ENCODE data around the gene ENO3. TPM values are rescaled to one million over a fixed set of nuclear protein-coding genes. Genes with fewer than 3 reads are reported as not detected.
"Not testable (repeated sequence)": the region's sequence is repeated elsewhere in the genome, so short reads cannot be mapped to it uniquely, and the experiment has no call there.

Gene ENO3
- total RNA-seq (ENCODE audit: unreplicated experiment): 62.1 TPM
- long read RNA-seq, transcript ENO3-201 (12 exons, 1,521 nt): major isoform, 14 of 72 reads
- long read RNA-seq, partial matches to known transcripts: 3 of 72 reads
- long read RNA-seq, other reads (novel, unspliced or antisense): 54 of 72 reads

GRCh38 chr17:4950746-4951204, at the start of gene ENO3:
TSS of gene ENO3 (plus strand) at chr17:4951119. CDS start at chr17:4951830, 711 bp downstream.
- peaks cover 5% of the 10 kb centered on the region for H3K36me3 Mint-ChIP-seq (ENCODE audit: unreplicated experiment)
- no peak for TF ChIP-seq CTCF (IDR thresholded peaks at IDR 0.05; ENCODE audit: partially characterized antibody, unreplicated experiment)
- H3K4me1 Mint-ChIP-seq (ENCODE audit: low read depth, unreplicated experiment): peaks cover 26% of the 10 kb centered on the region
- peaks cover 7% of the 10 kb centered on the region for H3K27me3 Mint-ChIP-seq (ENCODE audit: unreplicated experiment)
- peaks cover 17% of the 10 kb centered on the region for H3K9me3 Mint-ChIP-seq (ENCODE audit: unreplicated experiment)
- H3K4me3 Mint-ChIP-seq (ENCODE audit: unreplicated experiment): peak within 1 kb of the TSS; percentile 88
- DNase-seq: peak; percentile 63
- peak within 1 kb of the TSS; percentile 94 for H3K27ac Mint-ChIP-seq (ENCODE audit: unreplicated experiment)

- H3K9me3 Mint-ChIP-seq (ENCODE audit: unreplicated experiment): peaks cover 6% of the 10 kb centered on the region
Observed at GRCh38 chr17:4901648-4902344, 49.1 kb upstream of the ENO3 start.

GRCh38 chr17:4902540-4902939, 48.4 kb upstream of the ENO3 start:
- peaks cover 20% of the 10 kb centered on the region for H3K27me3 Mint-ChIP-seq (ENCODE audit: unreplicated experiment)
- H3K9me3 Mint-ChIP-seq (ENCODE audit: unreplicated experiment): peaks cover 6% of the 10 kb centered on the region
- H3K4me1 Mint-ChIP-seq (ENCODE audit: low read depth, unreplicated experiment): peaks cover 10% of the 10 kb centered on the region
- no peaks in the 10 kb centered on the region for H3K36me3 Mint-ChIP-seq (ENCODE audit: unreplicated experiment)
- H3K27ac Mint-ChIP-seq (ENCODE audit: unreplicated experiment): no peak overlapping the region
- no peak for TF ChIP-seq CTCF (IDR thresholded peaks at IDR 0.05; ENCODE audit: partially characterized antibody, unreplicated experiment)
- no peak overlapping the region for H3K4me3 Mint-ChIP-seq (ENCODE audit: unreplicated experiment)
- no peak for DNase-seq

More at GRCh38 chr17:4901648-4902344, 49.1 kb upstream of the ENO3 start:
- no peak for DNase-seq
- TF ChIP-seq CTCF (IDR thresholded peaks at IDR 0.05; ENCODE audit: partially characterized antibody, unreplicated experiment): no peak
- H3K27ac Mint-ChIP-seq (ENCODE audit: unreplicated experiment): no peak overlapping the region
- H3K36me3 Mint-ChIP-seq (ENCODE audit: unreplicated experiment): no peaks in the 10 kb centered on the region
- no peak overlapping the region for H3K4me3 Mint-ChIP-seq (ENCODE audit: unreplicated experiment)
- H3K4me1 Mint-ChIP-seq (ENCODE audit: low read depth, unreplicated experiment): peaks cover 10% of the 10 kb centered on the region
- peaks cover 20% of the 10 kb centered on the region for H3K27me3 Mint-ChIP-seq (ENCODE audit: unreplicated experiment)

- peak within 1 kb of the TSS; percentile 0 for H3K27ac Mint-ChIP-seq (ENCODE audit: unreplicated experiment)
- peaks cover 20% of the 10 kb centered on the region for H3K27me3 Mint-ChIP-seq (ENCODE audit: unreplicated experiment)
- H3K36me3 Mint-ChIP-seq (ENCODE audit: unreplicated experiment): no peaks in the 10 kb centered on the region
- DNase-seq: peak; percentile 78
- H3K4me3 Mint-ChIP-seq (ENCODE audit: unreplicated experiment): no peak within 1 kb of the TSS
- H3K4me1 Mint-ChIP-seq (ENCODE audit: low read depth, unreplicated experiment): peaks cover 10% of the 10 kb centered on the region
- H3K9me3 Mint-ChIP-seq (ENCODE audit: unreplicated experiment): peaks cover 6% of the 10 kb centered on the region
- TF ChIP-seq CTCF (IDR thresholded peaks at IDR 0.05; ENCODE audit: partially characterized antibody, unreplicated experiment): peak; percentile 79
Observed at GRCh38 chr17:4903051-4903818, 47.7 kb upstream of the ENO3 start, which contains the start of gene CHRNE. TSS of gene CHRNE (minus strand) at chr17:4903098. CDS start at chr17:4903063, 35 bp downstream.

- H3K27ac Mint-ChIP-seq (ENCODE audit: unreplicated experiment); H3K4me3 Mint-ChIP-seq (ENCODE audit: unreplicated experiment); H3K4me1 Mint-ChIP-seq (ENCODE audit: low read depth, unreplicated experiment); H3K36me3 Mint-ChIP-seq (ENCODE audit: unreplicated experiment); H3K9me3 Mint-ChIP-seq (ENCODE audit: unreplicated experiment); DNase-seq: not testable (repeated sequence)
- H3K27me3 Mint-ChIP-seq (ENCODE audit: unreplicated experiment): peaks cover 20% of the 10 kb centered on the region
Observed at GRCh38 chr17:4906642-4907041, 44.3 kb upstream of the ENO3 start.

Data from glutamatergic neuron (in vitro differentiated cells).